ENCODE measurements around the gene CIAPIN1.

CIAPIN1 gene

DNA sequence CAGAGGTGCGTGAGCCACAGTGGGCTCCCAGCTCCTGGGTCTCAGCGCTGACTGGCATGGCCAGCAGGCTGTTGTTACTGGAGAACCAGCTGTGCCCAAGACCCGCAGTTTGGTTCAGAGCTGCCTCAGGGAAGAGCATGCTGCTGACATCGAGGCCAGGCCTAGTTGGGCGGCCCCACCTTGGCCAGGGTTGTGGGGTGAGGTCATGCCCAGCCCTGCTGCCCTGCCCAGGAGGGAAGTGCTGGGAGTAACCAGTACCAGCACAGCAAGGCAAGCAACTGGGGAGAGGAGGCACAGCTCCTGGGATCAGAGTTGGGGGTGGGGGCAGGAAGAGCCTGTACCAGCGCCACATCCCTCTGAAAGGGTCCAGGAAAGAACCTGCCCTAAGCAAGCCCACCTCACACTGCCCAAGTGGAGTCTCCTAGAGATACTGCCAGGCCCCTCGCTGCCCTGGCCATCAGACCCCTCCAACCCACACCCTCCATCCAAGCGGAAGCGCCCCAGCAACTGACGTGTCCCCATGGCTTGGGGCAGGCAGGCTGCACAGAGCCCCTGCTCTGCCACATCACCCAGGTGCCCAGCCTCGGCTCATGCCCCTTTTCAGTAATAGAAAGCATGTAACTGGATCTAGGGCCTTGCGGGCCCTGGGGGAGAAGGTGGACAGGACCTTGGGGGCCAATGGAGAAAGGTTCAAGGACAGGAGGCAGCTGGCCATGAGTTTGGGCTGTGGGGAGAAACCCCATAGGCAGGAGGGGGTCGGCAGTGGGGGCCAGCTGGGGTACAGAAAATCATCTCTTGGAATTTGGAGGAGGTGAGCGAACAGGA, 38.1 kb upstream of the CIAPIN1 start:
- no peak for DNase-seq (ENCODE audit: extremely low read depth, low read depth)
- peak overlapping the region; percentile 54 for H3K4me3 ChIP-seq (replicated peaks; ENCODE audit: low read depth, low read length)
- TF ChIP-seq CTCF (IDR thresholded peaks at IDR 0.05; ENCODE audit: low read depth, low read length, missing control alignments) = no peak

DNA sequence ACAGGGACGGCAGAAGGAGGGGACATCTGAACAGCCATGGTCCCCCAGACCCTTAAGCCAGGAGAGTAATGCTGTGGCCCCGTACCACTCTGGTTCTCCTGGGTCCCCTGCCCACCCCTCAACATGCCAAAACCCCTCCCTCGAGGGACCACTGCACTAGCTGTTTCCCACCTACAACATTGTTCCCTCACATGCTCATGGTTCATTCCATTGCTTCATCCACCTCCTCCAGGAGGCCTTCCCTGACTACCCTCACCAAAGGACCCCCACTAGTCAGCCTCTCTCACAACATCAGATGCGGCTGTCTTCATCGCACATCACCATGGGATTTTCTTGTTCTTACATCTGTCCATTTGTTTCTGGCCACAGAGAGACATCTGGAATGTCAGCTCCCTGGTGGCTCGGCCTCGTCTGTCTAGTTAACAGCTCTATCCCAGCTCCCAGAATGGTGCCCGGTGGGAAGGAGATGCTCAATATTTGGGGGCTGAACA, 37.4 kb upstream of the CIAPIN1 start:
- no peak overlapping the region for H3K4me3 ChIP-seq (replicated peaks; ENCODE audit: low read depth, low read length)
- no peak for TF ChIP-seq CTCF (IDR thresholded peaks at IDR 0.05; ENCODE audit: low read depth, low read length, missing control alignments)
- no peak for DNase-seq (ENCODE audit: extremely low read depth, low read depth)

- no peak for DNase-seq (ENCODE audit: extremely low read depth, low read depth)
- no peak overlapping the region for H3K4me3 ChIP-seq (replicated peaks; ENCODE audit: low read depth, low read length)
Measured at GRCh38 chr16:57483725-57484514, 36.7 kb upstream of the CIAPIN1 start.

DNA sequence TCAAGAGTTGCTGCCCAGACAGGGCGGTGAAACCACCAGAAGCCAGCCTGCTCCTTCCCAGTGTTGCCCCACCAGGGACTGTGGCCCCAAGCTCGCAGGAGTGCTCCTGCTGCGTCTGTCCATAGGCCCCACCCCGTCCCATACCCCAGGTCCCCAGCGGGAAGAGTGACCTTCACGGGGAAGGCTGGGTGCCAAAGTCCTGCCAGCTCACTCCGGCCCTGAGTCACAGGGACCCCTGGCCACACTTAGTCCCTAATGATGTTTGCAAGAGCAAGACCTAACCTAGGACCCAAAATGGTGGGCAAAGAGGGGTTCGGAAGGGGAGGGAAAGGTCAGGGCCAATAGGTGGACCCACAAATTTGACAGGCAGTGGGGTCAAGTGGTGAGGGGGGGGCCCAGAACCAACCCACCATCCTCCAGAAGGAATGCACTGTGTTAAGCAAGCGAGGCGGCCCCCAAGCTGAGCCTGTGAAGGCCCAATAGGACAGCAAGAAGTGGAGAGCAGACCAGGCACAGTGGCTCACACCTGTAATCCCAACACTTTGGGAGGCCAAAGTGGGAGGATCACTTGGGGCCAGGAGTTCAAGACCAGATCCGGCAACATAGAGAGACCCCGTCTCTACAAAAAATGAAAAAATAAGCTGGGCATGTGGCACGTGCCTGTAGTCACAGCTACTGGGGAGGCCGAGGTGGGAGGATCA, 35.8 kb upstream of the CIAPIN1 start:
- no peak for TF ChIP-seq CTCF (IDR thresholded peaks at IDR 0.05; ENCODE audit: low read depth, low read length, missing control alignments)
- H3K4me3 ChIP-seq (replicated peaks; ENCODE audit: low read depth, low read length) = no peak overlapping the region
- DNase-seq (ENCODE audit: extremely low read depth, low read depth) = no peak

More at GRCh38 chr16:57483725-57484514, 36.7 kb upstream of the CIAPIN1 start:
- TF ChIP-seq CTCF (IDR thresholded peaks at IDR 0.05; ENCODE audit: low read depth, low read length, missing control alignments) = no peak

- no peak for TF ChIP-seq CTCF (IDR thresholded peaks at IDR 0.05; ENCODE audit: low read depth, low read length, missing control alignments)
- no peak for DNase-seq (ENCODE audit: extremely low read depth, low read depth)
- H3K4me3 ChIP-seq (replicated peaks; ENCODE audit: low read depth, low read length) = no peak overlapping the region
Measured at GRCh38 chr16:57481421-57481820, 34.2 kb upstream of the CIAPIN1 start.

GRCh38 chr16:57480754-57481230, 33.6 kb upstream of the CIAPIN1 start:
- TF ChIP-seq CTCF (IDR thresholded peaks at IDR 0.05; ENCODE audit: low read depth, low read length, missing control alignments) = no peak
- no peak for DNase-seq (ENCODE audit: extremely low read depth, low read depth)
- no peak overlapping the region for H3K4me3 ChIP-seq (replicated peaks; ENCODE audit: low read depth, low read length)
